LNCaP clone FGC (cell line): ENCODE data around the gene GAREM1.

Source experiments
- DNase-seq: peaks from one replicate; pipeline ENCODE4 v3.0.0-alpha.2; 2011; ENCODE audit warnings: low read depth
- H3K4me3 ChIP-seq: 2 replicates; pipeline ENCODE4 v1.5.1; 2011; ENCODE audit warnings: mild to moderate bottlenecking, low read depth, low read length, control low read depth
- TF ChIP-seq, protein P1 (sequence below): IDR thresholded peaks from 2 replicates; pipeline ENCODE4 v1.5.1; 2012; ENCODE audit warnings: mild to moderate bottlenecking; ENCODE audit not compliant: control insufficient read depth, insufficient read depth; ENCODE audit errors: extremely low read depth

Gene GAREM1

DNA sequence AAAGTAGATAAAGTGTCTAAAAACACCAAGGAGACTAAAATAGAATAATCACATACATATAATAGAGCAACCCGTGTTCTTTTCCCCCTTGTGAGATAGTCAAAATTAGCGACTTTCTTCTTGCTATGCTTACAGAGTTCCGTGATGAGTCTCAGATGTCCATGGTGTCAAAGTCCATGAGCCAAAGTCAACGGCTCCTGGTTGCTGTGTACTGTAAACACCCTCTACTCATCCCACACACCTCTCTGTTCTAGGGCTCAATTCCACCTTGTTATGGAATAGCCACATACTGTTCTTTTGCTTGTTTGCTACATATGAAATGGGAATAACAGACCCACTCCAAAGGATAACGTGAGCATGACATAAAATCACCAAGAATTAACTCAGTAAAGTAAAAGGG, 52.5 kb downstream of the GAREM1 start:
- DNase-seq: no peak

DNA sequence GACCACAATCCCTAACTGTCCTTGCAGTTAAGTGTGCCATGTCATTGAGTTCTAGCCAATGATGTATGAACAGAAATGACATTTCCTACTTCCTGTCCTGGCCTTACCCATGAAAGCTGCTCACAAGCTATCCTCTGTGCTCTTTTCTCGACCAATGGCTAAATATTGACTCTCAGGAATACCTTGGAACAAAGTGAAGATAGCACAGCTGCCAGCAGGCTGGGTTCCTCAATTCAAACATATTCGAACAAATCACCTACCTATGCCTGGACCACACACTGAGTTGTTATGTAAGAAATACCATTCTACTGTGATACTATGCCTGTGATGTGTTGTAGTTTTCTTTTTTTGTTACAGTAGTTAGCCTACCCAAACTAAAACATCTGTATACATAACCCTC, 65.1 kb downstream of the GAREM1 start:
- peak; percentile 70 for DNase-seq
- TF ChIP-seq, protein P1, sequence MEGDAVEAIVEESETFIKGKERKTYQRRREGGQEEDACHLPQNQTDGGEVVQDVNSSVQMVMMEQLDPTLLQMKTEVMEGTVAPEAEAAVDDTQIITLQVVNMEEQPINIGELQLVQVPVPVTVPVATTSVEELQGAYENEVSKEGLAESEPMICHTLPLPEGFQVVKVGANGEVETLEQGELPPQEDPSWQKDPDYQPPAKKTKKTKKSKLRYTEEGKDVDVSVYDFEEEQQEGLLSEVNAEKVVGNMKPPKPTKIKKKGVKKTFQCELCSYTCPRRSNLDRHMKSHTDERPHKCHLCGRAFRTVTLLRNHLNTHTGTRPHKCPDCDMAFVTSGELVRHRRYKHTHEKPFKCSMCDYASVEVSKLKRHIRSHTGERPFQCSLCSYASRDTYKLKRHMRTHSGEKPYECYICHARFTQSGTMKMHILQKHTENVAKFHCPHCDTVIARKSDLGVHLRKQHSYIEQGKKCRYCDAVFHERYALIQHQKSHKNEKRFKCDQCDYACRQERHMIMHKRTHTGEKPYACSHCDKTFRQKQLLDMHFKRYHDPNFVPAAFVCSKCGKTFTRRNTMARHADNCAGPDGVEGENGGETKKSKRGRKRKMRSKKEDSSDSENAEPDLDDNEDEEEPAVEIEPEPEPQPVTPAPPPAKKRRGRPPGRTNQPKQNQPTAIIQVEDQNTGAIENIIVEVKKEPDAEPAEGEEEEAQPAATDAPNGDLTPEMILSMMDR: no peak
- no peak overlapping the region for H3K4me3 ChIP-seq

More for the DNA sequence above, 52.5 kb downstream of the GAREM1 start:
- TF ChIP-seq, protein P1: no peak
- no peak overlapping the region for H3K4me3 ChIP-seq

DNA sequence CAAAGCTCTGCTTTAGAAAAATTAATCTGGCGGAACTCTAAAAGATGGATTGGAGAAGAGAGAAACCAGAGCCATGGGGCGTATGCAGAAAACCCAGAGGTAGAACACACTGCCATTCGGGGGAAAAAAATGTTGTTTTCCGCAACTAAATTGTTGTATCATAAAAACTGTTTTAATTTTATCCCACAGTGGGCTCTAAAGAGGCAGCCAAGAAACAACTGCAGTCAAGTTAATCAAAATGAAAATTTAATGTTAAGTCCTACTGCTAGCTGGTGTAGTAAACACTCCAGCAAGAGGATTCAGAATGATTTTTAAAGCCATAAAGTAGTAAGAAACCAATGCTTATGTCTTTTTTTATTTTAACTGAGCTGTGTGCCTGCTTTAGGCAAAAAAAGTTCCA, 69.1 kb downstream of the GAREM1 start:
- DNase-seq: no peak
- H3K4me3 ChIP-seq: no peak overlapping the region
- TF ChIP-seq, protein P1: no peak

DNA sequence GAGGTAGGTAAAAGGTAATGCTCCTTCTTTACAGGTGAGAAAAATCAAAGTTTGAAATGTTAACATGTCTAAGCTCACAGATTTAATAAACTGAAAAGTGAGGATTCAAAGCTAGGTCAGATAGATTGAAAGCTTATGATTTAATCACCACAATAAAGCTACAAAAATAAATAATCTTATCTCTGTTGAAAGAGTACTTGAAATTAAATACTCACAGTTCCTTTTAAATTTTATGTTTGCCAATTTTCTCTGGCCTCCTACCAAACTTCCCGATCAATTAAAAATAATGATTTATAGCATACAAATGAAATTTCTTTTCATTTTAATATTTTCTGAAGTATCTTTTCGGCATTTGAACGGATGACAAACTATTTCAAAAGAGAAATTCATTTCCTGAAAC, 77.3 kb downstream of the GAREM1 start:
- TF ChIP-seq, protein P1: no peak
- DNase-seq: no peak
- no peak overlapping the region for H3K4me3 ChIP-seq

DNA sequence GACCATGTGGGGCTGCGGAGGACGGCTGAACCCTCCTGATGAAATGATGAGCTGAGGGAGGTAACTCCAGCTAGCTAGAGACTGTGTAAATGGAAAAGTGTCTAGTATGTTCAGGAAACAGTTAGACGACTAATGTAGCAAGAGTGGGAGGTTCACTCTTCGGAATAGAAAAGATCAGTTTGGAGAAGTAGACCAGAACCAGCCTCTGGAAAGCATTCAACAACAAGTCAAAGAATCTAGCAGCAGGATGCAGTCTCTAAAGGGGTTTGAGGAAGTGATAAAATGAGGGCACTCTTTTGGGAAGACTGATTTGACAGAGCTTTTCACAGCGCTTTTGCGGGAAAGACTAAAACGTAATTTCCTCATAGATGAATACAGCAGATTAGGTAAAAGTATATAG, 79.6 kb downstream of the GAREM1 start:
- H3K4me3 ChIP-seq: no peak overlapping the region
- DNase-seq: no peak
- TF ChIP-seq, protein P1: no peak

DNA sequence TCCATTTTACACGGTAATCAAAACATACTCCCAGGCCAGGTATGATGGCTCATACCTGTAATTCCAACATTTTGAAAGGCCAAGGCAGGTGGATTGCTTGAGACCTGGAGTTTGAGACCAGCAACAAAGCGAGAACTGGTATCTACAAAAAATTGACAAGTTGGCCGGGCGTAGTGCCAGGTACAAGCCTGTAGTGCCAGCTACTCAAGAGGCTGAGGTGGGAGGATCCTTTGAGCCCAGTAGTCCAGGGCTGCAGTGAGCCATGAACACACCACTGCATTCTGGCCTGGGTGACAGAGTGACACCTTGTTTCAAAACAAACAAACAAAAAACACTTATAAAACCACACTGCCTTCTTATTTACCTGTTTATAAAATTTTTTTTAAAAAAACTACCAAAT, 80.8 kb downstream of the GAREM1 start:
- no peak for DNase-seq
- TF ChIP-seq, protein P1: no peak
- no peak overlapping the region for H3K4me3 ChIP-seq

DNA sequence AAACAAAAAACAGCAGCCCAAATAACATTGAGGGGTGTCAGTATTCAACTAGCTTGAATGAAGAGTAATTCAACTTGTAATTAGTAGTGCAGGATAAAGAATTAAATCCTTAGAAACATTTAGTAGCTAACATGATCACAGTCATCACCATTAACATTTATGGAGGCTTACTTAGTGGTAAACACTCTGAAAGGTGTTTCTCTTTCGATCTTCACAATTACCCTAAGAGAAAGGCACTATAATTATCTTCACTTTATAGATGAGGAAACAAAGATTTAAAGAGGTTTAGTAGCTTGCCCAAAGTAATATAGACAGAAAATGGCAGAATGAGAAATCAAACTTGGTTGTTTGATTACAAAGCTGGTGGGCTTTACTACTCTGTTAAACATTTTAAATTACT, 81.5 kb downstream of the GAREM1 start:
- TF ChIP-seq, protein P1: no peak
- H3K4me3 ChIP-seq: no peak overlapping the region
- no peak for DNase-seq
